LNCAP (cell line): ENCODE data around the gene CCDC92B.

ENCODE experiments used
- CTCF ChIP-seq: fragments of 450-650 bp; IDR thresholded peaks from 2 replicates; pipeline ENCODE4 v1.5.1; 2017; ENCODE audit warnings: mild to moderate bottlenecking

The CCDC92B gene

GRCh38 chr17:2704031-2704889, 45.2 kb downstream of the CCDC92B start:
- no peak for TF ChIP-seq CTCF

GRCh38 chr17:2703606-2704005, 45.8 kb downstream of the CCDC92B start:
- no peak for TF ChIP-seq CTCF

GRCh38 chr17:2703181-2703580, 46.3 kb downstream of the CCDC92B start:
- TF ChIP-seq CTCF = no peak

GRCh38 chr17:2701996-2702741, 47.3 kb downstream of the CCDC92B start:
- TF ChIP-seq CTCF = no peak

- no peak for TF ChIP-seq CTCF
Observed at GRCh38 chr17:2701161-2701995, 48.1 kb downstream of the CCDC92B start.

GRCh38 chr17:2700491-2701141, 48.8 kb downstream of the CCDC92B start:
- no peak for TF ChIP-seq CTCF

GRCh38 chr17:2700030-2700490, 49.4 kb downstream of the CCDC92B start:
- no peak for TF ChIP-seq CTCF
